NB4 (cell line): ENCODE measurements around the gene MGRN1.

Experiments
- CTCF ChIP-seq: IDR thresholded peaks from one replicate; pipeline ENCODE4 v1.5.1; 2012; ENCODE audit warnings: low read depth, low read length
- MAX ChIP-seq: IDR thresholded peaks from 2 replicates; pipeline ENCODE4 v1.6.1; 2011; ENCODE audit warnings: low read depth, low read length
- MYC ChIP-seq: IDR thresholded peaks from 2 replicates; pipeline ENCODE4 v1.6.1; 2011; ENCODE audit warnings: low read depth, low read length
- POLR2A ChIP-seq: IDR thresholded peaks from 2 replicates; pipeline ENCODE4 v1.6.1; 2011; ENCODE audit warnings: mild to moderate bottlenecking; ENCODE audit not compliant: insufficient read length; ENCODE audit errors: extremely low read depth

- TF ChIP-seq CTCF (no peak), POLR2A (no peak), MAX (no peak), MYC (no peak)
These were observed 77.8 kb downstream of the MGRN1 start for GRCh38 chr16:4702466-4702808.
